ENCODE data around the gene PADI4.

Gene PADI4

DNA sequence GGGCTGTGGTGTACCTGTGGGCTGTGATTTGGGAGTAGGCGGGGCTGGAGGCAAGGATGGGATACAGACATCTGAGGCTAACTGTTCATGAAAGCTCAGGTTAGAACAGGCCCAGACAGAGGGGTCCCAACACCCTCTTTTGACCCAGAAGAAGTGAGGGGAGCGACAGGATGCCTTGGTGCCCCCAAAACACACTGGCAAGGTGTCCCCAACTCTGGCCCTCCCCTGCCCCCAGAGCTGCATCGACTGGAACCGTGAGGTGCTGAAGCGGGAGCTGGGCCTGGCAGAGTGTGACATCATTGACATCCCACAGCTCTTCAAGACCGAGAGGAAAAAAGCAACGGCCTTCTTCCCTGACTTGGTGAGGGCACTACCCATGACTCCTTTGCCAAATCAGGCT, 27.6 kb upstream of the PADI4 start:
- TF ChIP-seq, protein P1, sequence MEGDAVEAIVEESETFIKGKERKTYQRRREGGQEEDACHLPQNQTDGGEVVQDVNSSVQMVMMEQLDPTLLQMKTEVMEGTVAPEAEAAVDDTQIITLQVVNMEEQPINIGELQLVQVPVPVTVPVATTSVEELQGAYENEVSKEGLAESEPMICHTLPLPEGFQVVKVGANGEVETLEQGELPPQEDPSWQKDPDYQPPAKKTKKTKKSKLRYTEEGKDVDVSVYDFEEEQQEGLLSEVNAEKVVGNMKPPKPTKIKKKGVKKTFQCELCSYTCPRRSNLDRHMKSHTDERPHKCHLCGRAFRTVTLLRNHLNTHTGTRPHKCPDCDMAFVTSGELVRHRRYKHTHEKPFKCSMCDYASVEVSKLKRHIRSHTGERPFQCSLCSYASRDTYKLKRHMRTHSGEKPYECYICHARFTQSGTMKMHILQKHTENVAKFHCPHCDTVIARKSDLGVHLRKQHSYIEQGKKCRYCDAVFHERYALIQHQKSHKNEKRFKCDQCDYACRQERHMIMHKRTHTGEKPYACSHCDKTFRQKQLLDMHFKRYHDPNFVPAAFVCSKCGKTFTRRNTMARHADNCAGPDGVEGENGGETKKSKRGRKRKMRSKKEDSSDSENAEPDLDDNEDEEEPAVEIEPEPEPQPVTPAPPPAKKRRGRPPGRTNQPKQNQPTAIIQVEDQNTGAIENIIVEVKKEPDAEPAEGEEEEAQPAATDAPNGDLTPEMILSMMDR (IDR thresholded peaks at IDR 0.05; ENCODE audit: low read depth, low read length), result no peak
- Histone ChIP-seq H3K27me3 (no peaks in the 10 kb centered on the region), H3K36me3 (no peaks in the 10 kb centered on the region)

DNA sequence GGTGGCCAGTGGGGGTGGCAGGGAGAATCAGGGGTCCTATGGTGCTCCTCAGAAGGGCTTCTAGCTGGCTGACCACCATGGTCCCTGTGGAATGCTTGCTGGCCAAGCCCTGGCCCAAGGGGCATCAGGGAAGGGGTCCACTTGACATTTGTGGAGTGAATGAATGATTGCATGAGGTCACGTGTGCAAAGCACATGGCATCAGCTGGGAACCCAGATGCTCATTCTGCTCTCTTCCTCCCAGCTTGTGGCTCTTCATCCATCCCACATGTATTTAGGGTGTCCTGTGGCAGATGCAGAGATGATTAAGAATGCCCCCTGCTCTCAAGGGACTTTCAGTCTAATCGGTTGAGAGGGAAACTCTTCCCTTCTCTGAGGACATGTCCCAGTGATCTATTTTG, 27.1 kb upstream of the PADI4 start:
- Histone ChIP-seq H3K9me3 (no peaks in the 10 kb centered on the region), H3K4me1 (no peaks in the 10 kb centered on the region), H3K27me3 (no peaks in the 10 kb centered on the region), H3K4me3 (ENCODE audit: low read depth, low read length) (no peak overlapping the region), H3K36me3 (no peaks in the 10 kb centered on the region)
- DNase-seq, result no peak
- TF ChIP-seq, protein P1 (IDR thresholded peaks at IDR 0.05; ENCODE audit: low read depth, low read length), result no peak

More for the DNA sequence above, 27.6 kb upstream of the PADI4 start:
- Histone ChIP-seq H3K9me3 (no peaks in the 10 kb centered on the region), H3K4me3 (ENCODE audit: low read depth, low read length) (no peak overlapping the region), H3K4me1 (no peaks in the 10 kb centered on the region)
- no peak for DNase-seq

DNA sequence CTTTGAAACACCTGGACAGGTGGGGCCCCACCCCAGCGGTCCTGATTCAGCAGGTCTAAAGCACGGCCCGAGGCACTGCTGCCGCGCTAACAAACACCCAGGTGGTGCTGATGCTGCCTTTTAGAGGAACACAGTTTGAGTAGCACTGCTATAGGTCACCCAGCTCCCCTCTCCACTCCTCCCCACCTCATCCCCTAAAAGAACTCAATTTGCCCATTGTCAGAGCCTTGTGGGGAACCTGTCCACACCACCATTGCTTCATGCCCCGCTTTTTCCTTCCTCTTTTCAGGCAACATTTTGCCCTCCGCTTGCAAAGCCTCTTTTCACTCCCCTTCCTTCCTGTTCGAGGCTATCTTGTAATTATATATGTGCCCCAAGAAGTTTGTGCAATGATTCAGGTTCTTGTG, 26.2 kb upstream of the PADI4 start:
- Histone ChIP-seq H3K4me3 (ENCODE audit: low read depth, low read length) (no peak overlapping the region), H3K27me3 (no peaks in the 10 kb centered on the region), H3K36me3 (no peaks in the 10 kb centered on the region), H3K9me3 (no peaks in the 10 kb centered on the region), H3K4me1 (no peaks in the 10 kb centered on the region)
- TF ChIP-seq, protein P1 (IDR thresholded peaks at IDR 0.05; ENCODE audit: low read depth, low read length), result no peak
- DNase-seq, result no peak

DNA sequence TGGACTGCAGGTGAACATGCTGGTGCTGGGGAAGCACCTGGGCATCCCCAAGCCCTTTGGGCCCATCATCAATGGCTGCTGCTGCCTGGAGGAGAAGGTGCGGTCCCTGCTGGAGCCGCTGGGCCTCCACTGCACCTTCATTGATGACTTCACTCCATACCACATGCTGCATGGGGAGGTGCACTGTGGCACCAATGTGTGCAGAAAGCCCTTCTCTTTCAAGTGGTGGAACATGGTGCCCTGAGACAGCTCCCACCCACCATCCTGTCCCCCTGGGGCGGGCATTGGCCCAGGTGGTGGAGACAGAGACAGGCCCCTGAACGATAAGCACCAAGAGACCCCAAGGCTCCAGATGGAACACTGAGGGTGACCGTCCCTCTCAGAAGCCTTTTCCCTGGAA, 25.2 kb upstream of the PADI4 start:
- no peaks in the 10 kb centered on the region for H3K36me3 ChIP-seq
- no peak overlapping the region for H3K4me3 ChIP-seq (ENCODE audit: low read depth, low read length)
- DNase-seq, result no peak
- TF ChIP-seq, protein P1 (IDR thresholded peaks at IDR 0.05; ENCODE audit: low read depth, low read length), result no peak
- no peaks in the 10 kb centered on the region for H3K9me3 ChIP-seq
- no peaks in the 10 kb centered on the region for H3K27me3 ChIP-seq
- no peaks in the 10 kb centered on the region for H3K4me1 ChIP-seq

DNA sequence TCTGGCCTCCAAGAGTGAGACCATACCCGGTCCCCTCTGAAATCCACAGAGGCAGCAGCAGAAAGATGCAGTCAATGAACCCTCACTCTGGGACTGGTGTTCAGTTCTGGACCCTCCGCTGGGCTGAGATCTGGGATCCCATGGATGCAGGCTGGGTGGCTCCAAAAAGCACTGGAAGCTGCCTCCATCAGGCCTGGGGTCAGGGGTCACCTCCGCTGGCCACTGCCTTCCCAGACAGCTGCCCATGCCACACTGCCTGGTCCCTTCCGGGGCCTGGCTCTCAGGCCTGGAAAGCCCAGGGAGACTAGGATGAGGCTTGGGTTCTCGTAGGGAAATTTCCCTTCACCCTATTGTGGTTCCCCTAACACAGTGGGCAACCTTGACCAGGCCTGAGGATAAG, 21.4 kb upstream of the PADI4 start:
- H3K36me3 ChIP-seq, result no peaks in the 10 kb centered on the region
- H3K4me1 ChIP-seq, result no peaks in the 10 kb centered on the region
- no peaks in the 10 kb centered on the region for H3K9me3 ChIP-seq
- H3K27me3 ChIP-seq, result no peaks in the 10 kb centered on the region
- H3K4me3 ChIP-seq (ENCODE audit: low read depth, low read length), result no peak overlapping the region
- TF ChIP-seq, protein P1 (IDR thresholded peaks at IDR 0.05; ENCODE audit: low read depth, low read length), result no peak
- no peak for DNase-seq

DNA sequence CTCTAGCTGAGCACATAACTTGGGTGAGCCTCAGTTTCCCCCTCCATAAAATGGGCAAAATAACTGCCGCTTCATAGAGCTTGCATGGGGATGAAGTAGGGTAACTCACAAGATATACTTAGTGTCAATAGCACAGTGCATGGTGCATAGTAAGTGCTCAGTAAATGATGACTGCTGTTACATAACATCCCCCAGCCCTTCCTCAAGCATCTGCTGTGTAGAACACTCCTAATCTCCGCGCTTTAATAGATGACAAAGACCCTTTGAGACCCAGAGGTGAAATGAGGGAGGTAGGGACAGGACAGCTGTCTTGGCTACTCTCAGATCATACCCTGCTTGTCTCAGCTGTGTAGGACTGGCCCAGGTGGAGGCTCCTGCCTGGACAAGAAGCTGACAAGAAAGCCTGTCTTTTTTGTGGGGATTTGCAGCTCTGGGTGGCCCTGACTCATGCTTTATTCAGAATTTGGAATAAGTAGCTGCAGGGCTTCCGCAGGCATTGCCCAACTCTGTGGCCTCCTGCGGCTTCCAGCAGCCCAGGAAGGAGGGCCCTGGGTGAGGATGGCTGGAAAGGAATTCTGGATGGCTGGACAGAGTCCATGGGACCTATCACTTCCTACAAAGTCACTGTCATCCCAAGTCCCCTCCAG, 20.7 kb upstream of the PADI4 start:
- no peak for DNase-seq
- no peaks in the 10 kb centered on the region for H3K4me1 ChIP-seq
- H3K4me3 ChIP-seq (ENCODE audit: low read depth, low read length), result no peak overlapping the region
- H3K9me3 ChIP-seq, result no peaks in the 10 kb centered on the region
- TF ChIP-seq, protein P1 (IDR thresholded peaks at IDR 0.05; ENCODE audit: low read depth, low read length), result no peak
- no peaks in the 10 kb centered on the region for H3K36me3 ChIP-seq
- no peaks in the 10 kb centered on the region for H3K27me3 ChIP-seq
